Panc1 (cell line): ENCODE results near the gene AKR1B1. TPM values are rescaled to one million over a fixed set of nuclear protein-coding genes. Genes with fewer than 3 reads are reported as not detected.

Experiments
- ATAC-seq: fragments of 200-7000 bp; cut with Tn5 transposase; 2 replicates; pipeline ENCODE4 v1.9.1; 2020; ENCODE audit warnings: mild to moderate bottlenecking, moderate library complexity
- BruUV-seq: library from RNA; stranded (reverse); fragments of 400-500 nt; replicated peaks from 2 replicates; lab custom pipeline; 2021; lab: Mats Ljungman, UMichigan
- CTCF ChIA-PET: fragments of 300-600 bp; sonication (Branson Sonifier 250); formaldehyde crosslinking; loops from one replicate; lab custom pipeline; 2022; ENCODE audit warnings: antibody characterized with exemption; lab: Charles Lee
- POLR2A ChIA-PET: fragments of 300-600 bp; sonication (Branson Sonifier 250); formaldehyde crosslinking; loops from one replicate; lab custom pipeline; 2022; ENCODE audit warnings: antibody characterized with exemption; lab: Charles Lee
- DNase-seq: peaks from one replicate; pipeline ENCODE4 v3.0.0-alpha.2; 2010; ENCODE audit warnings: low read depth, low spot score
- H3K27ac ChIP-seq: 2 replicates; pipeline ENCODE4 v1.5.1; 2011; ENCODE audit warnings: mild to moderate bottlenecking, low read length, inconsistent platforms
- H3K27me3 ChIP-seq: fragments of 200-500 bp; sonication (Bioruptor generic); 2 replicates; pipeline ENCODE4 v1.6.0; 2014; ENCODE audit warnings: low read length, inconsistent platforms; ENCODE audit not compliant: control insufficient read depth, insufficient read depth
- H3K36me3 ChIP-seq: fragments of 200-500 bp; sonication (Bioruptor generic); 2 replicates; pipeline ENCODE4 v1.5.1; 2014; ENCODE audit warnings: inconsistent platforms, mild to moderate bottlenecking, low read length, moderate library complexity; ENCODE audit not compliant: control insufficient read depth, insufficient read depth
- H3K4me1 ChIP-seq: 2 replicates; pipeline ENCODE4 v1.5.1; 2011; ENCODE audit warnings: inconsistent platforms, mild to moderate bottlenecking, low read length, moderate library complexity; ENCODE audit not compliant: control insufficient read depth, insufficient read depth
- H3K4me3 ChIP-seq, 2 experiments: 2 replicates each; pipeline ENCODE4 v1.5.1; 2011 to 2012; ENCODE audit warnings: low read depth in 2 of 2, low read length in 2 of 2, mild to moderate bottlenecking in 2 of 2, inconsistent platforms in 1 of 2, moderate library complexity in 1 of 2
- H3K9me3 ChIP-seq: fragments of 200-500 bp; sonication (Bioruptor generic); 2 replicates; pipeline ENCODE4 v1.5.1; 2014; ENCODE audit warnings: low read depth, mild to moderate bottlenecking, inconsistent platforms, low read length, moderate library complexity; ENCODE audit not compliant: control insufficient read depth, insufficient read depth
- CTCF ChIP-seq: fragments of 450-650 bp; IDR thresholded peaks from 2 replicates; pipeline ENCODE4 v1.5.1; 2017; ENCODE audit warnings: mild to moderate bottlenecking
- POLR2AphosphoS5 ChIP-seq: IDR thresholded peaks from 2 replicates; pipeline ENCODE4 v1.6.1; 2012; ENCODE audit warnings: mild to moderate bottlenecking, low read depth, low read length, moderate library complexity
- REST ChIP-seq, 2 experiments: IDR thresholded peaks; 2 replicates each; pipeline ENCODE4 v1.6.1; 2011 to 2012; ENCODE audit warnings: low read depth in 2 of 2, control low read depth in 1 of 2, low read length in 1 of 2, mild to moderate bottlenecking in 1 of 2, moderate library complexity in 1 of 2; ENCODE audit not compliant: insufficient read depth in 1 of 2
- SIN3A ChIP-seq: IDR thresholded peaks from 2 replicates; pipeline ENCODE4 v1.6.1; 2012; ENCODE audit warnings: low read depth, mild to moderate bottlenecking, low read length, moderate library complexity, borderline replicate concordance; ENCODE audit not compliant: insufficient read depth
- TCF7L2 ChIP-seq: IDR thresholded peaks from 2 replicates; pipeline ENCODE4 v1.6.1; 2011; ENCODE audit warnings: mild to moderate bottlenecking, low read depth, low read length, inconsistent platforms
- in situ Hi-C: cut with HindIII; loops from 2 replicates; pipeline ENCODE4 v1.10.0; 2016; ENCODE audit warnings: low sequenced_read_pairs, low pct_unique_long_range_greater_than_20kb
- intact Hi-C: fragments of 100-400 bp; cut with micrococcal nuclease; formaldehyde crosslinking; loops from one replicate; pipeline ENCODE4 v1.10.0; 2022; ENCODE audit not compliant: unreplicated experiment
- total RNA-seq: library from RNA; stranded (reverse); gene quantifications from one replicate; pipeline ENCODE4 v1.2.1, GENCODE V29; 2021; ENCODE audit not compliant: unreplicated experiment

The AKR1B1 gene
- total RNA-seq, 1 experiment from 2014 or later, result 83.2 TPM

- H3K4me1 ChIP-seq, result no peaks in the 10 kb centered on the region; the same call in 1 of the 2 replicates
- TF ChIP-seq TCF7L2, result no peak
- ATAC-seq (no peak), DNase-seq (no peak)
- POLR2A ChIA-PET, result no interaction called here
- intact Hi-C loops (no loop called here), in situ Hi-C loops (no loop called here)
- BruUV-seq, result no TSS peak
- CTCF ChIA-PET, result interaction anchor here (1.1 kb wide), 1 partner anchor 13 kb away, joined by 3 read pairs; no protein-coding TSS in a partner anchor
- H3K4me3 ChIP-seq, result no peak overlapping the region
- H3K27ac ChIP-seq, result no peak overlapping the region
- no peaks in the 10 kb centered on the region for H3K9me3 ChIP-seq
- H3K36me3 ChIP-seq, result no peaks in the 10 kb centered on the region
- H3K27me3 ChIP-seq, result no peaks in the 10 kb centered on the region; the same call in 1 of the 2 replicates
These were observed 39.0 kb downstream of the AKR1B1 start for GRCh38 chr7:134419875-134420274.

- Histone ChIP-seq H3K27me3 (no peaks in the 10 kb centered on the region; the same call in 1 of the 2 replicates), H3K36me3 (no peaks in the 10 kb centered on the region), H3K4me1 (no peaks in the 10 kb centered on the region; the same call in 1 of the 2 replicates), H3K4me3 (no peak overlapping the region), H3K9me3 (no peaks in the 10 kb centered on the region), H3K27ac (no peak overlapping the region)
- ATAC-seq (no peak), DNase-seq (no peak)
- ChIA-PET POLR2A (no interaction called here), CTCF (no interaction called here)
- intact Hi-C loops, result no loop called here
- in situ Hi-C loops, result no loop called here
- TF ChIP-seq TCF7L2, result no peak
- no peak for TF ChIP-seq SIN3A
- no peak for TF ChIP-seq REST (IDR thresholded peaks at IDR 0.05; ENCODE audit: insufficient read depth in 1 of 2, low read depth in 2 of 2, low read length in 1 of 2)
- TF ChIP-seq POLR2AphosphoS5, result no peak
- TF ChIP-seq CTCF, result no peak
- BruUV-seq, result no TSS peak
These were observed 39.8 kb downstream of the AKR1B1 start for GRCh38 chr7:134419085-134419484.

- BruUV-seq, result no TSS peak
- ChIA-PET POLR2A (no interaction called here), CTCF (no interaction called here)
- ATAC-seq (no peak), DNase-seq (no peak)
- no peaks in the 10 kb centered on the region for H3K9me3 ChIP-seq
- no peaks in the 10 kb centered on the region; the same call in 1 of the 2 replicates for H3K27me3 ChIP-seq
- in situ Hi-C loops, result no loop called here
- no peaks in the 10 kb centered on the region for H3K4me1 ChIP-seq
- intact Hi-C loops, result no loop called here
- H3K36me3 ChIP-seq, result no peaks in the 10 kb centered on the region
- TF ChIP-seq TCF7L2 (no peak), SIN3A (no peak), POLR2AphosphoS5 (no peak), CTCF (no peak), REST (IDR thresholded peaks at IDR 0.05; ENCODE audit: insufficient read depth in 1 of 2, low read depth in 2 of 2, low read length in 1 of 2) (no peak)
- H3K4me3 ChIP-seq, result no peak overlapping the region
- no peak overlapping the region for H3K27ac ChIP-seq
These were observed 43.2 kb downstream of the AKR1B1 start for GRCh38 chr7:134415700-134416099.
